Mononuclear cell (primary cell): ENCODE data around the gene TGM5. TPM values are rescaled to one million over a fixed set of nuclear protein-coding genes. Genes with fewer than 3 reads are reported as not detected.

ENCODE experiments used
- H3K27me3 ChIP-seq: 2 replicates; pipeline ENCODE4 v1.6.0; 2011; ENCODE audit warnings: low read length, control low read depth; ENCODE audit not compliant: insufficient read depth
- H3K4me1 ChIP-seq: 2 replicates; pipeline ENCODE4 v1.5.1; 2011; ENCODE audit warnings: mild to moderate bottlenecking, low read length, control low read depth; ENCODE audit not compliant: insufficient read depth
- H3K4me3 ChIP-seq: 2 replicates; pipeline ENCODE4 v1.5.1; 2011; ENCODE audit warnings: mild to moderate bottlenecking, low read length, moderate library complexity
- H3K9me3 ChIP-seq: 2 replicates; pipeline ENCODE4 v1.5.1; 2011; ENCODE audit warnings: low read depth, mild to moderate bottlenecking, control low read depth, low read length
- total RNA-seq: library from RNA; depleted of rRNA; stranded (reverse); fragments of >200 nt; gene quantifications from one replicate; pipeline ENCODE4 v1.2.3, GENCODE V29; 2012

Gene TGM5
- total RNA-seq, 1 donor, result not detected

GRCh38 chr15:43219929-43220928 is 46.5 kb downstream of the TGM5 start:
- H3K9me3 ChIP-seq, result no peaks in the 10 kb centered on the region

DNA sequence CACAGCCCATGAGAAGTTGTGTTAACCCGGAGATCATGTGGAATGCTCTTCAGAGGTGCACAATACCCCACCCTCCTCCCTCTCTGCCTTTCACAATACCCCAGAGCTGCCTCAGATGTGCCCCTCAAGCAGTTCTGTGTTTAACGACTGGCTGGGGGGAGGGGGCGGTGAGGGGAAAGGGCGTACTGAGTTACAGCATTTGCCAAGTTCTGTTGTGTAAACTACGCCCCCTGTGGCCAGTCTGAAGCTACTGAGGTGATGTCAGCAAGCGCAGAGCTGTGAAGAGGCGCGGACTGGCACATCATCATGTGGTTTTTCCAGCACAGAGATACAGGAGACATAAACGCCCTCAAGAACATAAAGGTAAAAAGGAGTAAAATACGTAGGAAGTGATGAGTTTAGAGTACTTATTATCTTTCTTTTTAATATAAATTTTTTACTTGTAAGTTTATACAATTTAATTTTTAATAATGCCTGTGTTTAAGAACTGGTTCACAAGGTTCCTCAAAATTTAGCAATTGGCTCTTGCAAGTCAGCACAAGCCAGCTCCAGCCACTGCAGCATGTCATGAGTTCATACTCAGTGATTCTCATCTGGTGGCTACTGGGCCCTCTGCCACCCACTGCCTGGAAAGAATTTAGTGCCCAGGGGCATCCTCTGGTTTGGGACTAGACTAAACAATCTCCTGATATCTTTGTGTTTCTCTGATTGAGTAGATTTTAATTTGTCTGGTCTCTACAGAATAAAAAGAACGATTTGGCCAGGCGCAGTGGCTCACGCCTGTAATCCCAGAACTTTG is 47.6 kb downstream of the TGM5 start:
- Histone ChIP-seq H3K27me3 (no peaks in the 10 kb centered on the region), H3K9me3 (no peaks in the 10 kb centered on the region), H3K4me3 (no peak overlapping the region), H3K4me1 (no peaks in the 10 kb centered on the region)

More at GRCh38 chr15:43219929-43220928, 46.5 kb downstream of the TGM5 start:
- Histone ChIP-seq H3K4me1 (no peaks in the 10 kb centered on the region), H3K4me3 (no peak overlapping the region), H3K27me3 (no peaks in the 10 kb centered on the region)

DNA sequence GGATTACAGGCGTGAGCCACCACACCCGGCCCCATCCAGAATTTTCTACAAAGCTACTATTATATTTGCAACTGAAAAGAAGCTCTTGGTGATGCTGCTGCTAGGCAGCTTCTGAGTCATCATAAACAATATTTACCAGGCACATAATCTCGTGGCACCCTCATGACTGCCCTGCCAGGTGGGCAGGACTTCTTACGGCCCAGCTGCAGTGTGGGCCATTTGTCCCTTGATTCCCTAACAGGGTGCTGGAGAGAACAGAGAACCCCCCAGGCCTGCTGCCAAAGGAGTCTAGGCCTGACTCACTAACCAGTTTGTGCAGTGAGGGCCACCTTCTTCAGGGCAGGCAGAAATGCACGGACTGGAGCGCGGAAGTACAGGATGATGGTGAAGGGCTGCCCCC is 50.8 kb downstream of the TGM5 start:
- no peaks in the 10 kb centered on the region for H3K27me3 ChIP-seq
- no peaks in the 10 kb centered on the region for H3K9me3 ChIP-seq
- no peaks in the 10 kb centered on the region for H3K4me1 ChIP-seq
- no peak overlapping the region for H3K4me3 ChIP-seq

DNA sequence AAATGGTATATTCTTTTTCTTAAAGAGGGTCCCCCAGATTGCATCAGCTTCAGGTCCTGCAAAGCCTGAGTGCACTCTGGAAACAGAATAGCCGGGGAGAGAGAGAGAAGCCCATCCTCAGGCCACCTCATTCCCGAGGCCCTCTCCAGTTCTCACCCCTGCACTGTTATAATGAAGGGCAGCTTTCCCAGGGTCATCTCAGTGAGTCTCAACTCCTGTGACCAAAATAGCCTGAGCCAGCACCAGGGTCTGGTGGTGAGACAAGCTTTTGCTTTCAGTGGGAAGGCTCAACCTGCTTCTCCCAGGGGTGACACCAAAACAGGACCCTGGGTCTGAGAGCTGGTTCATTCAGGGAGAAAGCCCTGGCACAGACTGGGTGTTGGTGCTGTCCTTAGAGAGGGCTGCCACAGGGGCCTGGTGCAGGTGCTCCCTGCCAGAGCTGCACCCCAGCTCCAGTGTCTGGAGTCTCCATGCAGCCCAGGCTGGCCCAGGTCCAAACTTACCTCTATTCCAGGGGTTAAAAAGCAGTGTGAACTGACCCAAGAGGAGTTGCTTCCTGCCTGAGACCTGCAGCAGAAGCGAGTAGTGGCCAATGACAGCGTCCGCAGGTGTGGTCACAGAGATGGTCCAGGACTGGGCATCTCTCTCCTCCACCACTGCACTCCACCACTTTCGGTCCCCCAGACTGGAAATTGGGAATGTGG is 52.0 kb downstream of the TGM5 start:
- Histone ChIP-seq H3K9me3 (no peaks in the 10 kb centered on the region), H3K4me3 (no peak overlapping the region), H3K4me1 (no peaks in the 10 kb centered on the region), H3K27me3 (no peaks in the 10 kb centered on the region)

DNA sequence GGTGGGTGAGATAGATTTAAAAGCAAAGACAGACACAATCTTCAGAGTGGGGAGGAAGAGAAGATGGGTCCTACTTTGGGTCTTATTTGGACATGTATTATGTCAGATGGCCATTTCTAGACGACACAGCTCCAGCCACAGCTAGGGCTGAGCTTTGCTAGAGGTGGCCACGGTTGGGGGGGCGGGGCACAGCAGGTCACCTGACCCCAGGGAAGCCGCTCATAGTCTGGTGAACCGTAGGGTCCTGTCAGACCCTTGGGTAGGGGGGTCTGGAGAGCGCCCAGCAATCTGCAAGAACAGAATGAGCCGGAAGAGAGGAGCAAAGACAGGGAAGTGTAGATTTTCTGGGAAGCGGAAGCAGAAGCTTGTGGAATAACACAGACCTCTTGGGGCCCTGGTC is 52.6 kb downstream of the TGM5 start:
- Histone ChIP-seq H3K9me3 (no peaks in the 10 kb centered on the region), H3K4me3 (no peak overlapping the region), H3K27me3 (no peaks in the 10 kb centered on the region), H3K4me1 (no peaks in the 10 kb centered on the region)

DNA sequence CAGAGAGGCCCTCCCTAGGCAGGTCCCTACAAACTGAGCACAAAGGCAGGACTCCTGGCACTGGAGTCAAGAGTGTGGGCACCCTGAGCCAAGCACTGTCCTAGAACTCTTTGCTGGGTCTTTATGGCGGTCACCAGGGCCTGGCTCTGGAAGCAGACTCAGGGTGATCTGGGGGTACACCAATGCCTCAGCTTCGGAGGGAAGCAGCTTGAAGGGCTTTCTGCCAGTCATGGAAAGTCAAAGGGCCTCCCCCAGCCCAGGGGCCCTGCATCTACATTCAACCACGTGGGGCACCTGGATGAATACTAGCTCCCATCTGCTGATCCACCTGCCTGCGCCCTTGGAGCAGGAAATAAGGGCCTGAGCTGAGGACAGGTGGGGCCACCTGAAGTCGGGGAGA is 53.3 kb downstream of the TGM5 start:
- H3K4me1 ChIP-seq, result no peaks in the 10 kb centered on the region
- H3K9me3 ChIP-seq, result no peaks in the 10 kb centered on the region
- no peaks in the 10 kb centered on the region for H3K27me3 ChIP-seq
- H3K4me3 ChIP-seq, result no peak overlapping the region

DNA sequence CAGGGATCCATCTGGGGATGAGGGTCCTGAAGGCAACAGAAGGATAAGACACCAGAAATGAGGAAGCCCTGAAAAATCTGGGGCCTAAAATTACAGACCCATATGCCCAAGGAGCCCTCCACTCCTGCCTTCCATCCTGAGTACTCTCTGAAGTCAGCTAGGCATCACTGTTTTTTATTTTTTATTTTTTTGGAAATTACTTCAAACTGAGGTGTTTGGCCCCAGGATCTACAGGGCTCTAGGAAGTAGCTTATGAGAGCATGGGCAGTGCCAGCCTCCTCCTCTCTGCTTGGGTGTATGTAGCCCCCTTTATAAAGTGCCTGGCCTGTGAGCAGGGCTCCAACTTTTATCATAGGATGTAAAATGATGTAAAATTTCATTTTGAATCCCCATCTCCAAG is 53.8 kb downstream of the TGM5 start:
- H3K4me3 ChIP-seq, result no peak overlapping the region
- no peaks in the 10 kb centered on the region for H3K9me3 ChIP-seq
- no peaks in the 10 kb centered on the region for H3K27me3 ChIP-seq
- no peaks in the 10 kb centered on the region for H3K4me1 ChIP-seq

DNA sequence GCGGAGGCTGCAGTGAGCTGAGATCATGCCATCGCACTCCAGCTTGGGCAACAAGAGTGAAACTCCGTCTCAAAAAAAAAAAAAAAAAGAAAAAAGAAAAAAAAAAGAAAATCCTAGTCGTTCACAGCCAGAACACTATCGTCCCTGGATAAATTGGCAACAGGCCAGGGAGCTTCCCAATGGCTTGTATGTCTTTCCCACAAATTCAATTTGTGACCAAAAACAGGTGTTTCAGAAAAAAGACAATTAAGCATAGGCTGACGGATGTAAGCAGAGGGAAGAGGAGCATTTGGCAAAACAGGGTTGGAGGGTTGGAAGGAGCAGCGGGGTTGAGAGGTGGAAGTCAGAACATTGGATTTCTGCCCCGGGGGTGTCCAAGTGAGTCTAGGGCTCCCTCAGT is 54.4 kb downstream of the TGM5 start:
- Histone ChIP-seq H3K4me3 (no peak overlapping the region), H3K9me3 (no peaks in the 10 kb centered on the region), H3K27me3 (no peaks in the 10 kb centered on the region), H3K4me1 (no peaks in the 10 kb centered on the region)

DNA sequence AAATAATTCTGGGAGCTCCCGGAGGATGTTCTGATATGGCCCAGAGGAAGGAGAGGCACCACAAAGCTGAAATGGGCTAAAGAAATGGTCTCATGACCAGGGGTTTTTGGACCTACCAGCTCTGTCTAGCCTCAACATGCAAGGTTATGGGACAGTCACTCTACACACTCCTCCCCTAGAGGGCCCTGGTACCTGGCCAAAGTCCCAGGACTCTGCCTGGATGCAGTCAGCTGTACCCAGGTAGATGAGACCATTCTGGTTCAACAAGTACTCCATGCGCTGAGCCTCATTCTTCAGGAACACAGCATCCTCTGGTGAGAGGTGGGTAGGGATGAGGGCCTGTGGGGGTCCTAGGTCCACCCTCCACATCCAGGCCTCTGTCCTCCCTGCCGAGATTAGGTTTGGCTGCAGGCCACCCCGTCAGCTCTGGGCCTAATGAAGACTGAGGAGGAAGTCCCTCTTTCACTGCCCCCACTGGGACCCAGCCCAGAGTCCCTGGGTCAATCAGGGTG is 55.4 kb downstream of the TGM5 start:
- H3K27me3 ChIP-seq, result no peaks in the 10 kb centered on the region
- H3K4me1 ChIP-seq, result no peaks in the 10 kb centered on the region
- H3K9me3 ChIP-seq, result no peaks in the 10 kb centered on the region
- H3K4me3 ChIP-seq, result no peak overlapping the region

- no peaks in the 10 kb centered on the region for H3K27me3 ChIP-seq
- no peak overlapping the region for H3K4me3 ChIP-seq
- H3K9me3 ChIP-seq, result no peaks in the 10 kb centered on the region
- no peaks in the 10 kb centered on the region for H3K4me1 ChIP-seq
Measured at GRCh38 chr15:43210807-43211206, 55.9 kb downstream of the TGM5 start.

DNA sequence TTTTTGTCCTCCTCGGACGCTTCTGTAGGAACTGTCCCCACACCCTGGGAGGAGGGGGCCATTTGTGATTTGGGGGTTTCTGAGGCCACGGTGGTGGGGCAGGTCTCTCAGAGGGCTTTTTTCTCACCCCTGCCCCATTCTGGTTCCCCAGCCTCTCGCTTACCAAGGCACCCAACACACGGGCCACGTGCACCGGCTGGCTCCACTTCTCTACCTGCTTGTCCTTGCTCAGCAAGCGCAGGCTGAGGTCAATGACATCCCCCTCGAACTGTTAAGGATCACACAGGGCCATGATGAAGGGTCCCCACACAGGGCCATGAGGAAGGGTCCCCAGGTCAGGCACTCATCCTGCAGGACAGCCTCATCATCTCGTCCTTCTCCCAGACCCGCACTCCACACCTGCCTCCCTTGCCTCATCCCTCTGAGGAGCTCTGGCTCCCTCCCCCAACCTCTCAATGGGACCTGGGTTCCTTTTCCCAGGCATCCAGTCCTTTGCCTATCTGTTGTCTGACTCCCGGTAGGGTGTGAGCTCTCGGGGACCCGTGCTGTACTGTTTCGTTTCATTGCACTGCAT is 56.5 kb downstream of the TGM5 start:
- no peaks in the 10 kb centered on the region for H3K27me3 ChIP-seq
- no peak overlapping the region for H3K4me3 ChIP-seq
- H3K4me1 ChIP-seq, result no peaks in the 10 kb centered on the region
- no peaks in the 10 kb centered on the region for H3K9me3 ChIP-seq

DNA sequence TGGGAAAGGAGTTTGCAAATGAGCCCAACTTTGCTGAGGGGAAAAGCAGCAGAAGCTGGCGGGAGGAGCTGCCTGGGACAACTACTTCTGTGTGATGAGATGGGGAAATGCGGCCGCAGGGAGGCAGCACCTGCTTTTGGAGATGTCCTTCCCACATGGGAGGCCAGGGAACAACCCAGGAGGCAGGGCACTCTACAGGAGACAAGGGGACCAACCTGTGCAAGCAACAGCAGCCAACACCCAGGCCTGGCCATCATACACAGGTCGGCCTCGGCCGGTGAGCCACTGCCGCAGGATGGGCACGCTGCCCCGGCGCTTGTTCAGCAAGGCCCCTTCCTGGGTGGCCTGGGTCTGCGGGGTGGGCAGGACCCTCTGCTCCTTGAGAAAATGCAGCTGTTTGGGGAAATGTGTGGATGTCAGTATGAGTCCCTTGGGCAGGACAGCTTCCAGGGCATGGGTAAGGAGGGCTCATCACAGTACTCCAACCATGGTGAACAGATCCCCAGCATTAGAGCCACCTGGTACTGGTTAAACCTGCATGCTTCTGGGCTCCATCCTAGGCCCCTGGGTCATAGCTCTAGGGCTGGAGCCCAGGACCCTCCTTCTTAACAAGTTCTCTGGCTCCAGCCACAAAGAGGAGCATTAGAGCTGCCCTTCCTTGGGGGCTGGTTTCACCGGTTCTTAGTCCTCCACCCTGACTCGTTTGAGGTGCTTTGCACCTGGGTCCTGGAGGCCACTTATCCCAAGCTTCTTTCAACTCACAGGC is 57.5 kb downstream of the TGM5 start:
- no peaks in the 10 kb centered on the region for H3K27me3 ChIP-seq
- no peak overlapping the region for H3K4me3 ChIP-seq
- H3K4me1 ChIP-seq, result no peaks in the 10 kb centered on the region
- no peaks in the 10 kb centered on the region for H3K9me3 ChIP-seq

DNA sequence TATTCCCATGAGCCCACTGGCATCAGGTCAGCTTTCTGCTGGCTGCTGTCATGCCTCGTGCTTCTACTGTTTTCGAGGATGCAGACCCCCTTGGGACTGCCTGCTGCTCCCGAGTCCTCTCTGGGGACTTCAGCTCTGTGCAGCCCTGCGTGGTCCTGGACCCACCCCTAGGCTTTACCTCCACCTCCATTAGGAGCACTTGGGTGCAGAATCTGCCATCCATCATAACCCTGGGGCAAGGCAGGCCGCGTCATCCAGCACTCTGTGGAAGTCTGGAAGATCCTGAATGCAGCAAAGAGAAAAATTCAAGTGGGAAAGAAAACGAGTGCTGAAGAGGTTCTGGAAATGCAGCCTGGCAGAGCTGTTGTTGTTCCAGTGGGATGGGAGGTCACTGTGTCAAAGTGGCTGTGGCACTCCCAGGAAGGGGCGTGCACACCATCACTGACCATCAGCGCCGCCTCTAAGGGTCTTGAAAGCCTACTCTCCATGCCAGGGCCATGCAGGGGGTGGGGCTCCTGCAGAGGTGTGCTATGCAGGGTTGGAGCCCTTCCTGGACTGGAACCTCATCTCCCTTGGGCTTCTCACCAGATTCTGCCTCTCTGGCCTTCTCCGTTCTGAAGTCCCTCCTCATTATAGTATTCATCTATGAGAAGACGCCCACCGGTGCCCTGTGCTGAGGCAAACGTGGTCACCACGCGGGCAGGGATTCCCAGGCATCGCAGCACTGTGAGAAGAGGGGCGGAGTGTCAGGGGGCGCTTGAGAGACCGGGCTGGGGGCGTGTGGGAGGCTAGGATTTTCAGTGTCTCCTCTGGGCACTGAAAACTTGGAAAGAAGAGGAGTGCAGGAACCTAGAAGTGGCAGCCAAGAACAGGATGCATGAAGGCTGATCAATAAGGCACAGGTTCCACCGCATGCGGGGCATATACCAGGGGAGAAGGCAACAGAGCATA is 58.4 kb downstream of the TGM5 start:
- Histone ChIP-seq H3K9me3 (no peaks in the 10 kb centered on the region), H3K4me1 (no peaks in the 10 kb centered on the region), H3K4me3 (no peak overlapping the region), H3K27me3 (no peaks in the 10 kb centered on the region)
